Jurkat, Clone E6-1 (cell line): Measurements from ENCODE around the gene WDHD1.
"Not testable (repeated sequence)": the region's sequence is repeated elsewhere in the genome, so short reads cannot be mapped to it uniquely, and the experiment has no call there.

Source experiments
- DNase-seq: peaks from one replicate; pipeline ENCODE4 v3.0.0-alpha.2; 2011; ENCODE audit warnings: low read depth, low spot score
- H3K4me3 ChIP-seq: 2 replicates; pipeline ENCODE4 v1.5.1; 2011; ENCODE audit warnings: mild to moderate bottlenecking, low read length, control low read depth, moderate library complexity

The WDHD1 gene

GRCh38 chr14:55048900-55049436 is 22.1 kb upstream of the WDHD1 start:
- no peak for DNase-seq
- H3K4me3 ChIP-seq = no peak overlapping the region

- H3K4me3 ChIP-seq = no peak overlapping the region
- DNase-seq = no peak
These were observed 20.6 kb upstream of the WDHD1 start for GRCh38 chr14:55047301-55048053.

GRCh38 chr14:55045087-55045486 is 18.2 kb upstream of the WDHD1 start:
- no peak for DNase-seq
- no peak overlapping the region for H3K4me3 ChIP-seq

GRCh38 chr14:55043528-55043927 is 16.6 kb upstream of the WDHD1 start:
- DNase-seq = no peak
- no peak overlapping the region for H3K4me3 ChIP-seq

GRCh38 chr14:55038708-55039107 is 11.8 kb upstream of the WDHD1 start:
- H3K4me3 ChIP-seq = no peak overlapping the region
- no peak for DNase-seq

GRCh38 chr14:55037995-55038394 is 11.1 kb upstream of the WDHD1 start:
- H3K4me3 ChIP-seq, DNase-seq: not testable (repeated sequence)

GRCh38 chr14:55031190-55031589 is 4.3 kb upstream of the WDHD1 start:
- no peak for DNase-seq
- H3K4me3 ChIP-seq = no peak overlapping the region

- DNase-seq = no peak
- H3K4me3 ChIP-seq = peak overlapping the region; percentile 97
These were observed 1.6 kb upstream of the WDHD1 start for GRCh38 chr14:55028476-55028875.

GRCh38 chr14:55028066-55028465 is 1.2 kb upstream of the WDHD1 start:
- DNase-seq = no peak
- peak overlapping the region; percentile 97 for H3K4me3 ChIP-seq

GRCh38 chr14:55026441-55026792 is 482 bp downstream of the WDHD1 start:
- peak overlapping the region; percentile 97 for H3K4me3 ChIP-seq
- no peak for DNase-seq

- H3K4me3 ChIP-seq = peak overlapping the region; percentile 97
- no peak for DNase-seq
These were observed 951 bp downstream of the WDHD1 start for GRCh38 chr14:55025948-55026347.

- H3K4me3 ChIP-seq, DNase-seq: not testable (repeated sequence)
These were observed 2.5 kb downstream of the WDHD1 start for GRCh38 chr14:55024365-55024764.

GRCh38 chr14:55019968-55020554 is 6.8 kb downstream of the WDHD1 start:
- no peak for DNase-seq
- no peak overlapping the region for H3K4me3 ChIP-seq

- DNase-seq = no peak
- H3K4me3 ChIP-seq = no peak overlapping the region
These were observed 11.9 kb downstream of the WDHD1 start for GRCh38 chr14:55015006-55015405.

GRCh38 chr14:55005071-55005470 is 21.8 kb downstream of the WDHD1 start:
- H3K4me3 ChIP-seq = no peak overlapping the region
- peak; percentile 20 for DNase-seq

GRCh38 chr14:55000381-55000780 is 26.5 kb downstream of the WDHD1 start:
- H3K4me3 ChIP-seq = no peak overlapping the region
- peak; percentile 17 for DNase-seq

GRCh38 chr14:54985156-54985555 is 41.7 kb downstream of the WDHD1 start:
- H3K4me3 ChIP-seq = no peak overlapping the region
- no peak for DNase-seq

- no peak overlapping the region for H3K4me3 ChIP-seq
- DNase-seq = no peak
These were observed 45.2 kb downstream of the WDHD1 start for GRCh38 chr14:54981698-54982097.

GRCh38 chr14:54979039-54979438 is 47.9 kb downstream of the WDHD1 start:
- no peak for DNase-seq
- no peak overlapping the region for H3K4me3 ChIP-seq

GRCh38 chr14:54976316-54976715 is 50.6 kb downstream of the WDHD1 start:
- no peak for DNase-seq
- H3K4me3 ChIP-seq = no peak overlapping the region

GRCh38 chr14:54975856-54976255 is 51.0 kb downstream of the WDHD1 start:
- H3K4me3 ChIP-seq = no peak overlapping the region
- DNase-seq = no peak
